H1 (cell line): Measurements from ENCODE around the gene MRTFB.

Experiments used
- CEBPB ChIP-seq: IDR thresholded peaks from 2 replicates; pipeline ENCODE4 v1.6.1; 2012; ENCODE audit warnings: low read depth, low read length
- CHD1 ChIP-seq: IDR thresholded peaks from 2 replicates; pipeline ENCODE4 v1.6.1; 2012; ENCODE audit warnings: low read depth, low read length, improper control_type of control experiment
- EGR1 ChIP-seq: IDR thresholded peaks from 2 replicates; pipeline ENCODE4 v1.6.1; 2011; ENCODE audit warnings: low read depth, low read length, borderline replicate concordance
- EZH2 ChIP-seq: fragments of 200-600 bp; sonication (generic); IDR thresholded peaks from 2 replicates; pipeline ENCODE4 v1.7.1; 2012; ENCODE audit warnings: low read depth, mild to moderate bottlenecking, moderate library complexity, low read length, inconsistent platforms; ENCODE audit not compliant: severe bottlenecking
- JUN ChIP-seq: IDR thresholded peaks from 2 replicates; pipeline ENCODE4 v1.6.1; 2011; ENCODE audit warnings: low read depth, mild to moderate bottlenecking, improper control_type of control experiment, low read length
- POLR2A ChIP-seq, 2 experiments: IDR thresholded peaks; 1 replicate in 1 of 2; 2 replicates in 1 of 2; pipeline ENCODE4 v1.6.1; 2011; ENCODE audit warnings: low read depth in 2 of 2, low read length in 2 of 2, mild to moderate bottlenecking in 2 of 2; ENCODE audit errors: control extremely low read depth in 1 of 2
- POLR2AphosphoS5 ChIP-seq: IDR thresholded peaks from 2 replicates; pipeline ENCODE4 v1.6.1; 2011; ENCODE audit warnings: low read depth, low read length
- SP2 ChIP-seq: IDR thresholded peaks from 2 replicates; pipeline ENCODE4 v1.6.1; 2012; ENCODE audit warnings: mild to moderate bottlenecking, low read length, inconsistent platforms
- TAF1 ChIP-seq: IDR thresholded peaks from 2 replicates; pipeline ENCODE4 v1.6.1; 2011; ENCODE audit warnings: mild to moderate bottlenecking, low read depth, low read length
- TBP ChIP-seq: IDR thresholded peaks from 2 replicates; pipeline ENCODE4 v1.6.1; 2011; ENCODE audit warnings: low read depth, low read length, improper control_type of control experiment
- ZNF274 ChIP-seq: IDR thresholded peaks from 2 replicates; pipeline ENCODE4 v1.7.0; 2012; ENCODE audit warnings: low read length, borderline replicate concordance; ENCODE audit errors: extremely low read depth
- TF ChIP-seq, protein P1 (sequence below), 3 experiments: IDR thresholded peaks; 1 replicate in 2 of 3; 2 replicates in 1 of 3; pipeline versions ENCODE4 v1.5.1 to v1.6.1; 2011; ENCODE audit warnings: low read length in 3 of 3, mild to moderate bottlenecking in 3 of 3, inconsistent platforms in 2 of 3, low read depth in 1 of 3, moderate library complexity in 1 of 3; ENCODE audit not compliant: insufficient read depth in 1 of 3; ENCODE audit errors: control extremely low read depth in 1 of 3

DNA sequence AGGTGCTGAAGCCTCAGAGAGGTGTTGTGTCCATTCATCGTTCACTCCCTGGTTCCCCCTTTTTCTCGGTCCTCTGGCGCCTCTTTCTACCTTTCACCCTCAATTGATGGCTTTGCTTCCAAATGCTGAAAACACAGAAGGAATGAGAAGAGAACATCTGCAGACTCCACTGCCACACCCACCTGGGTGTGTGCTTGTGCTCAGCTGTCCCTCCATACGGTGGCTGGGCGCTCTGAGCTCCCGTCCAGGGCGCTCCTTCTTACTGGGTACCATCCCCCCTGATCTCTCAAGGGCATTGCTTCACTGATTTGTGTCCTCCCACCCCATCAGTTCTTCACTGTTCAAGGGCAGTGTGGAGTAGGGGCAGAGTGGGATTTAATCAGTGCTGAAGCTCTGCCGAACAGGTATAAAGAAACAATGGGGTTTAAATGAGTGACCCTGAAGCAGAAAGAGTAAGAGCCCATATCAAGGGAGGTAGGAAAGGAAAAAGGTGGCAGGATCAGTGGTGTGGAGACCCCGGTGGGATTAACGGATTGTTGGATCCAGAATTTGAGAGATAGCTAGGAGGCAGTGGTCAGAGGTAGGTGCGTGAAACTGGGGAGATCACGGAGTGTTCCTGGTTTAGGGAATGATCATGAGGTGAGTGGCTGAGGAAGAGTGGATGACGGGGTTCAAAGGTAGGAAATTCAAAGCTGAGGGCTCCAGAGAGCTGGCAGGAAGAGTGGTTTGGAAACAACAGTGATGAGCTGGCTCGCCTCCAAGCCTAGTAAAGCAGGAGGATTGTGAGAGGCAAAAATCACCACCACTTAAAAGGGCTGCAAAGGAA lies 40.8 kb downstream of the MRTFB start:
- TF ChIP-seq CHD1 = no peak
- TF ChIP-seq, protein P1, sequence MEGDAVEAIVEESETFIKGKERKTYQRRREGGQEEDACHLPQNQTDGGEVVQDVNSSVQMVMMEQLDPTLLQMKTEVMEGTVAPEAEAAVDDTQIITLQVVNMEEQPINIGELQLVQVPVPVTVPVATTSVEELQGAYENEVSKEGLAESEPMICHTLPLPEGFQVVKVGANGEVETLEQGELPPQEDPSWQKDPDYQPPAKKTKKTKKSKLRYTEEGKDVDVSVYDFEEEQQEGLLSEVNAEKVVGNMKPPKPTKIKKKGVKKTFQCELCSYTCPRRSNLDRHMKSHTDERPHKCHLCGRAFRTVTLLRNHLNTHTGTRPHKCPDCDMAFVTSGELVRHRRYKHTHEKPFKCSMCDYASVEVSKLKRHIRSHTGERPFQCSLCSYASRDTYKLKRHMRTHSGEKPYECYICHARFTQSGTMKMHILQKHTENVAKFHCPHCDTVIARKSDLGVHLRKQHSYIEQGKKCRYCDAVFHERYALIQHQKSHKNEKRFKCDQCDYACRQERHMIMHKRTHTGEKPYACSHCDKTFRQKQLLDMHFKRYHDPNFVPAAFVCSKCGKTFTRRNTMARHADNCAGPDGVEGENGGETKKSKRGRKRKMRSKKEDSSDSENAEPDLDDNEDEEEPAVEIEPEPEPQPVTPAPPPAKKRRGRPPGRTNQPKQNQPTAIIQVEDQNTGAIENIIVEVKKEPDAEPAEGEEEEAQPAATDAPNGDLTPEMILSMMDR (IDR thresholded peaks at IDR 0.05; ENCODE audit: control extremely low read depth in 1 of 3, insufficient read depth in 1 of 3, low read depth in 1 of 3, low read length in 3 of 3) = no peak
- TF ChIP-seq TBP = no peak
- no peak for TF ChIP-seq CEBPB
- TF ChIP-seq JUN = no peak
- no peak for TF ChIP-seq SP2
- TF ChIP-seq EZH2 = no peak
- no peak for TF ChIP-seq TAF1
- no peak for TF ChIP-seq EGR1
- no peak for TF ChIP-seq POLR2AphosphoS5
- no peak for TF ChIP-seq ZNF274
- no peak for TF ChIP-seq POLR2A (IDR thresholded peaks at IDR 0.05; ENCODE audit: control extremely low read depth in 1 of 2, low read depth in 2 of 2, low read length in 2 of 2)
